Skeletal muscle tissue (tissue), 4 donors: ENCODE data around the gene DDRGK1. TPM values are rescaled to one million over a fixed set of nuclear protein-coding genes. Genes with fewer than 3 reads are reported as not detected.
A peak's percentile ranks its signal among the peaks of the same experiment; 100 is the strongest.
"Not testable (repeated sequence)": the region's sequence is repeated elsewhere in the genome, so short reads cannot be mapped to it uniquely, and the experiment has no call there.

Experiments
- H3K27ac ChIP-seq: one replicate; pipeline ENCODE4 v1.7.0; 2013; ENCODE audit warnings: mild to moderate bottlenecking, low read depth, low read length, inconsistent platforms
- H3K27me3 ChIP-seq, 3 donors: one replicate each; pipeline ENCODE4 v1.7.0; 2013; ENCODE audit warnings: low read length in 3 of 3; ENCODE audit not compliant: control insufficient read depth in 3 of 3, insufficient read depth in 3 of 3
- H3K36me3 ChIP-seq, 3 donors: one replicate each; pipeline ENCODE4 v1.7.0; 2013; ENCODE audit warnings: low read length in 3 of 3; ENCODE audit not compliant: control insufficient read depth in 3 of 3, insufficient read depth in 3 of 3
- H3K4me1 ChIP-seq, 3 donors: one replicate each; pipeline ENCODE4 v1.7.0; 2013; ENCODE audit warnings: low read length in 3 of 3, mild to moderate bottlenecking in 3 of 3; ENCODE audit not compliant: control insufficient read depth in 3 of 3, insufficient read depth in 3 of 3
- H3K4me3 ChIP-seq, 3 donors: one replicate each; pipeline ENCODE4 v1.7.0; 2013; ENCODE audit warnings: low read length in 3 of 3
- H3K9ac ChIP-seq, 3 donors: one replicate each; pipeline ENCODE4 v1.7.0; 2013; ENCODE audit warnings: low read length in 3 of 3, mild to moderate bottlenecking in 3 of 3, moderate library complexity in 2 of 3, low read depth in 1 of 3
- H3K9me3 ChIP-seq, 3 donors: one replicate each; pipeline ENCODE4 v1.7.0; 2013; ENCODE audit warnings: low read length in 3 of 3; ENCODE audit not compliant: control insufficient read depth in 3 of 3
- total RNA-seq: library from RNA; depleted of rRNA; stranded (reverse); fragments of >200 nt; gene quantifications from one replicate; pipeline ENCODE4 v1.2.3, GENCODE V29; 2014
- donor health status: Osteomylitis.

Gene DDRGK1
- total RNA-seq, 1 donor from 2014 or later: 20.4 TPM

GRCh38 chr20:3221398-3222226, 17.1 kb upstream of the DDRGK1 start:
- Histone ChIP-seq H3K36me3 (peaks cover 5 to 12% (median 5%) of the 10 kb centered on the region in 3 donors), H3K27me3 (no peaks in the 10 kb centered on the region), H3K9ac (peak overlapping the region; percentile 14 to 66 (median 54)), H3K4me3 (peak overlapping the region in 1 of 3 donors; percentile 41), H3K27ac (peak overlapping the region; percentile 76), H3K9me3 (no peaks in the 10 kb centered on the region), H3K4me1 (peaks cover 25 to 37% (median 31%) of the 10 kb centered on the region in 3 donors)

- H3K27me3 ChIP-seq: no peaks in the 10 kb centered on the region
- peaks cover 14 to 26% (median 22%) of the 10 kb centered on the region in 3 donors for H3K36me3 ChIP-seq
- no peak overlapping the region for H3K4me3 ChIP-seq
- H3K9ac ChIP-seq: peak overlapping the region in 1 of 3 donors; percentile 45
- no peak overlapping the region for H3K27ac ChIP-seq
- peaks cover 18 to 31% (median 25%) of the 10 kb centered on the region in 3 donors for H3K4me1 ChIP-seq
- no peaks in the 10 kb centered on the region for H3K9me3 ChIP-seq
Observed at GRCh38 chr20:3218307-3218988, 14.0 kb upstream of the DDRGK1 start.

GRCh38 chr20:3215359-3215917, 11.0 kb upstream of the DDRGK1 start:
- H3K27ac ChIP-seq, H3K4me3 ChIP-seq, H3K9me3 ChIP-seq, H3K9ac ChIP-seq, H3K27me3 ChIP-seq, H3K4me1 ChIP-seq: not testable (repeated sequence)
- H3K36me3 ChIP-seq: peaks cover 10 to 24% (median 18%) of the 10 kb centered on the region in 3 donors

DNA sequence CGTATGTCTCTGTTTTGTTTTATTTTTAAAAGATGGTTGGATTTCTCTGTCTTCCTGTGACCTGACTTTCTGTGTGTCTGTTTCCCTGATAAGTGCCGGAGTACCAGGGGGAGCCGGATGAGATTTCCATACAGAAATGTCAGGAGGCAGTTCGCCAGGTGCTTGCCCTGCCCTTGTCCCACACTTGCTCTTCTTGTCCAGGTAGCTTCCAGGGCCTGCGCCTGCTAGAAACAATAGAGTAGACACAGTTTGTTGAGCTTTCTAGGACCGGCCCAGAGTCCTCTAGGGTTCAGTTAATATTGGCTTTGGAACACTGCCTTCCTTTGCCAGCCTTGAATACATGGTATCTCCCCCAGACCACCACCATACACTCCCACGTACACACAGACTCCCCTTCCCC, 8.7 kb upstream of the DDRGK1 start:
- H3K4me1 ChIP-seq: peaks cover 11 to 22% (median 12%) of the 10 kb centered on the region in 3 donors
- H3K36me3 ChIP-seq: peaks cover 12 to 19% (median 18%) of the 10 kb centered on the region in 3 donors
- H3K27ac ChIP-seq: no peak overlapping the region
- no peaks in the 10 kb centered on the region for H3K27me3 ChIP-seq
- no peak overlapping the region for H3K4me3 ChIP-seq
- H3K9ac ChIP-seq: no peak overlapping the region
- H3K9me3 ChIP-seq: no peaks in the 10 kb centered on the region

DNA sequence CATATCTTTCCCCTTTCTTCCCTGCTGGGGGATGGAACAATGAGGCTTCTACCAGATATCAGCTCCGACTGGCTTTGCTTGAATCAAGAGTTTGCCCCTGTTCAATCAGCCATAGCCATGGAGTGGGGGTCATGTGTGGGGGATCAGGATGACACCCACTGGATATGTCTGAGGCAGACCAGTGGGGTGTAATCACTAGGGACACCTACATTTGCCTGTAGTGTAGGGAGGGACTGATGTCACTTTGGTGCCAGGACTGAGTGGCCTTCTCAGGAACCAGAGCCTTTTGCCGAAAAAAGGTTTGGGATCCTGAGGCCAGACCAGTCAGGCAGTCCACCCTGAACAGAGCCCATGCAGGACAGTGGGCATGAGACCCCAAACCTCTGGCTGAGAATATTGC, 5.9 kb upstream of the DDRGK1 start:
- H3K36me3 ChIP-seq: peaks cover 11 to 17% (median 16%) of the 10 kb centered on the region in 3 donors
- no peaks in the 10 kb centered on the region for H3K27me3 ChIP-seq
- H3K27ac ChIP-seq: no peak overlapping the region
- peak overlapping the region; percentile 82 to 92 (median 90) for H3K9ac ChIP-seq
- H3K4me1 ChIP-seq: peaks cover 11 to 21% (median 12%) of the 10 kb centered on the region in 3 donors
- no peaks in the 10 kb centered on the region for H3K9me3 ChIP-seq
- peak overlapping the region; percentile 88 to 96 (median 89) for H3K4me3 ChIP-seq

- H3K27me3 ChIP-seq: no peaks in the 10 kb centered on the region
- H3K36me3 ChIP-seq: peaks cover 9 to 13% (median 11%) of the 10 kb centered on the region in 3 donors
- H3K9ac ChIP-seq: peak overlapping the region; percentile 82 to 92 (median 90)
- H3K9me3 ChIP-seq: no peaks in the 10 kb centered on the region
- H3K27ac ChIP-seq: peak overlapping the region; percentile 64
- peak overlapping the region; percentile 88 to 96 (median 89) for H3K4me3 ChIP-seq
- peaks cover 11 to 21% (median 12%) of the 10 kb centered on the region in 3 donors for H3K4me1 ChIP-seq
Observed at GRCh38 chr20:3209946-3210317, 5.5 kb upstream of the DDRGK1 start.

GRCh38 chr20:3209257-3209945, 4.9 kb upstream of the DDRGK1 start, which contains the start of gene ITPA:
Gene ITPA, plus strand, starts transcription at chr20:3209498. Its CDS starts 54 bp downstream, at chr20:3209552.
- no peaks in the 10 kb centered on the region for H3K27me3 ChIP-seq
- peaks cover 8 to 10% (median 8%) of the 10 kb centered on the region in 3 donors for H3K36me3 ChIP-seq
- H3K4me3 ChIP-seq: peak within 1 kb of the TSS; percentile 88 to 96 (median 89)
- peak within 1 kb of the TSS; percentile 82 to 92 (median 90) for H3K9ac ChIP-seq
- H3K4me1 ChIP-seq: peaks cover 11 to 21% (median 12%) of the 10 kb centered on the region in 3 donors
- H3K9me3 ChIP-seq: no peaks in the 10 kb centered on the region
- H3K27ac ChIP-seq: peak within 1 kb of the TSS; percentile 64

DNA sequence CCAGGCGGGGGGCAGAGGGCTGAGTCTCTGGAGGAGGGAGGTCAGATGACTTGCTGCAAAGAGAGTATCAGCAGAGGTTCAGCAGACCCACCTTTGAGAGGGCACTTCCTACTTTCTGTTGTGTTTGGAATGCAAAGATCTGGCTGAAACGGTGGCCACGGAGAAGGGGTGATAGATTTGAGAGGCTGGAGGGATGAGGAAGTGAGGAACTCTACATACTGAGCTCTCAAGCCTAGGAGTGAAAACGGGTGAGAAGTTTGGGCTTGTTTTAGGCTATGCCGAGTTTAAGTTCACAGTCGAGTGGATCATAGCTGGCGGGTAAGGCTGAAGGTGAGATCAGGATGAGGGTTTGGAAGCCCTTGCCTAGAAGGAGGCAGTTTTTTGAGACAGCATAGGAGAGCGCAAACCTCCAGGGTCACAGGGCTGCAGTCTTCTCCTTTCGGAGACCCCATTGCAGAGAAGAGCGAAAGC, 4.3 kb upstream of the DDRGK1 start:
- Histone ChIP-seq H3K27ac (peak overlapping the region; percentile 64), H3K4me3 (peak overlapping the region; percentile 88 to 96 (median 89)), H3K4me1 (peaks cover 13 to 21% (median 14%) of the 10 kb centered on the region in 3 donors), H3K9ac (peak overlapping the region; percentile 82 to 92 (median 90)), H3K36me3 (peaks cover 6% of the 10 kb centered on the region in 3 donors), H3K9me3 (no peaks in the 10 kb centered on the region), H3K27me3 (no peaks in the 10 kb centered on the region)
